Testis (tissue), 2 donors: Measurements from ENCODE around the gene SYNE2.

Experiments
- POLR2A ChIP-seq: fragments of 450-650 bp; IDR thresholded peaks from one replicate; pipeline ENCODE4 v1.6.1; 2017; ENCODE audit warnings: antibody characterized with exemption, mild to moderate bottlenecking, moderate library complexity
- TF ChIP-seq, protein P1 (sequence below), 3 experiments: fragments of 450-650 bp in 2 of 3; fragments of 200-600 bp in 1 of 3; sonication (generic) in 1 of 3; IDR thresholded peaks; one replicate each; pipeline ENCODE4 v1.5.1; 2016 to 2019; ENCODE audit warnings: antibody characterized with exemption in 3 of 3, mild to moderate bottlenecking in 2 of 3, moderate library complexity in 1 of 3

DNA sequence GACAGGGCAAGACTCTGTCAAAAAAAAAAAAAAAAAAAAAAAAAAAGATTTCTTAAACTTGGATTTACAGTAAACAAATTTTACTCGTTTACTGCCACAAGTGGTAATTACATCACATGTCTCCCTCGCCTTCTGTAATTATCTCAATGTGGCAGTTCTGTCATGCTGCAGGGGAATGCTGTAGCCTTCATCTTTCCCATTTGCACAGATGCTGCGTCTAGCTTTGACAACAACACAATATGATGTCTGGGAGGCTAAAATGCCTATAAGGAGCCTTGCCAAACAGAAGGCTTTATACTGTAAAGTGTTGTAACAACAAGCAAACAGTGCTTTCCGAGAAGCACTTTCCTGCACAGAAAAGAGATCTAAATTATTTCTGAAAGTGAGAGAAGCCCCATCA is 392.7 kb downstream of the SYNE2 start:
- TF ChIP-seq, protein P1, sequence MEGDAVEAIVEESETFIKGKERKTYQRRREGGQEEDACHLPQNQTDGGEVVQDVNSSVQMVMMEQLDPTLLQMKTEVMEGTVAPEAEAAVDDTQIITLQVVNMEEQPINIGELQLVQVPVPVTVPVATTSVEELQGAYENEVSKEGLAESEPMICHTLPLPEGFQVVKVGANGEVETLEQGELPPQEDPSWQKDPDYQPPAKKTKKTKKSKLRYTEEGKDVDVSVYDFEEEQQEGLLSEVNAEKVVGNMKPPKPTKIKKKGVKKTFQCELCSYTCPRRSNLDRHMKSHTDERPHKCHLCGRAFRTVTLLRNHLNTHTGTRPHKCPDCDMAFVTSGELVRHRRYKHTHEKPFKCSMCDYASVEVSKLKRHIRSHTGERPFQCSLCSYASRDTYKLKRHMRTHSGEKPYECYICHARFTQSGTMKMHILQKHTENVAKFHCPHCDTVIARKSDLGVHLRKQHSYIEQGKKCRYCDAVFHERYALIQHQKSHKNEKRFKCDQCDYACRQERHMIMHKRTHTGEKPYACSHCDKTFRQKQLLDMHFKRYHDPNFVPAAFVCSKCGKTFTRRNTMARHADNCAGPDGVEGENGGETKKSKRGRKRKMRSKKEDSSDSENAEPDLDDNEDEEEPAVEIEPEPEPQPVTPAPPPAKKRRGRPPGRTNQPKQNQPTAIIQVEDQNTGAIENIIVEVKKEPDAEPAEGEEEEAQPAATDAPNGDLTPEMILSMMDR (IDR thresholded peaks at IDR 0.05) = no peak
- TF ChIP-seq POLR2A = no peak
